ENCODE data around the gene FOXN3. TPM values are rescaled to one million over a fixed set of nuclear protein-coding genes. Genes with fewer than 3 reads are reported as not detected.

FOXN3 gene
- total RNA-seq, 1 donor from 2014 or later, result 74.7 TPM

DNA sequence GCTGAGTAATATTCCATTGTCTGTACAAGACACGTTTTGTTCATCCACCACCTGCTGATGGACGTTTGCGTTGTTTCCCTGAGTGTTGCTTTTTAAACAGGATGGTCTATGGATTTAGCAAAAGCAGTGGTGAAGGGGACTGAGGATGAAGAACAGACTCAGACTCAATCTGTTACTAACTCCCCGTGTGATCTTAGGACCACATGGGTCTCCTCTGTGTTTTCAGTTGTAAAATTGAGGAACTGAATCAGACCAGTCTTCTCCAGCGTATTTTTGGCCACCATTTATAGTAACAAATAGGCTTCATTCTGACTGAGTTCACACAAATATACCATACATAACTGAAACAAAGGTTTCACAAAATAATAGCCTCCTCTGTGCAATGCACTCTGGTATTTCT lies 85.6 kb downstream of the FOXN3 start:
- DNase-seq, result no peak

DNA sequence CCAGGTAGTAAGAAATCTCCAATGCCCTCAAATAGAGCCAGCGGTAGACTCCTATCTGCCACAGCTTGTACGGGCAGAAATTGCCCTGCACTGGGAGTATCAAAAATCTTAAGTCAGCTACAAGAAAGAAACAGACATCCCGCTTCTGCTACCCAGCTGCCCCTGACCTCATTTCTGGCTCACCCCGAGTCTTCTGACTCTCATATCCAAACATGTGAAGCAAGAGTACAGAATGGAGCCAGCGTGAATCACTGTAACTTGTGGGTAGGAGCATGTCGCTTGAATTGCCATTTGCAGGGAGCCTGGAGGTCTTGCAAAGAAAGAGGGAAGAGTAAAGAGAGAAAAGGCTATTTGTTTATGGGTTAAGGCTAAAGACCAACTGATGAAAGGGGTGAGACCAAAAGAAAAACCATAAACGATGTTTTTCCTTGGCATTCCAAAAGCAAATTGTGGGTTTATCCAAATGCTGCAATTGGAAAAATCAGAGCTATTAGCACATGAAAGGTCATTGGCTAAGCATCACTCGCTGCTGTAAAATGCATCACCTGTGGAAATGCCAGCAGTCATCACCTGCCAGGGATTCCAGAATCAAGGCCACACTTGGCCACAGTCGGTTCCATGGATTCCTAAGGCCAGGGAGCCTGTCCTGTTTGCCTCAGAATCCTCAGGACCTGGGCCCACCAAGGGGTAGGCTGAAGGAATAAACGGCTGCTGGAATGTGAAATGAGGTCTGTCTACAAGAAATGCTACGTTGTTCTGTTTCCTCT lies 86.6 kb downstream of the FOXN3 start:
- no peak for DNase-seq

DNA sequence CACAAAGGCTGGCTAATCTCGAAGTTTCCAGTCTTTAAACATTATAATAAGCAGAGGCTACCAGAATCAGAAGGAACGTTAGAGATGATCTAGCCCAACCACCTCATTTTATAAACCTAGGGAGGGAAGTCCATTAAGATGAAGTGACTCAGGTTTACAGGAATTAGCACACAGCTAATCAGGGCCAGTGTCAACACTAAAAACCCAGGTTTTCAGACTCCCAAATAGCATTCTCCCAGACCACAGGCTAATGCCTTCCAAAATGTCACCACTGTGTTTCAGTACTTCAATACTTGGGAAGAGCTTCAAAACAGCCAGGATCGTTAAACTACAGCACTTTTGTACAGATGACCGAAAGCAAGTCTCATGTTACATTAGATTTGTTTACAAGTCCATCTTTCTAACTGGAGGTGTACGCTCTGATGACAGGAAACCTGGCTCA lies 89.2 kb downstream of the FOXN3 start:
- DNase-seq, result no peak

DNA sequence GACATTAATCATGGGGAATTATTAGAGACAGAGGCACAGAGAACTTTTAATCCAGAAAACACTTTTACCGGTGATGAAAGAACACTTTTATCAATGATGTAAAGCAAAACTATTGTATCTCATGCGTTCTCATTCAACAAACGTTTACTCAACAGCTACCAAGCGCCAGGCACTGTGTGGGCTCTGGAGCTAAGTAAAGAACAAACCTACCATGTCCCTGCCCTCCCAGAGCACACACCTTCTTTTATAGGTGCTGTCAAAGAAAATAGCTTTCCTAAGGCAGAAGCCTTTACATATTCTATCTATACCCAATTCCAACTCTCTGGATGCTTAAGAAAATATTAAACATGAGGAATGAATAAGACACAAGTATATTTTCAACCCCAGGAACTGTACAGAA lies 91.1 kb downstream of the FOXN3 start:
- no peak for DNase-seq

DNA sequence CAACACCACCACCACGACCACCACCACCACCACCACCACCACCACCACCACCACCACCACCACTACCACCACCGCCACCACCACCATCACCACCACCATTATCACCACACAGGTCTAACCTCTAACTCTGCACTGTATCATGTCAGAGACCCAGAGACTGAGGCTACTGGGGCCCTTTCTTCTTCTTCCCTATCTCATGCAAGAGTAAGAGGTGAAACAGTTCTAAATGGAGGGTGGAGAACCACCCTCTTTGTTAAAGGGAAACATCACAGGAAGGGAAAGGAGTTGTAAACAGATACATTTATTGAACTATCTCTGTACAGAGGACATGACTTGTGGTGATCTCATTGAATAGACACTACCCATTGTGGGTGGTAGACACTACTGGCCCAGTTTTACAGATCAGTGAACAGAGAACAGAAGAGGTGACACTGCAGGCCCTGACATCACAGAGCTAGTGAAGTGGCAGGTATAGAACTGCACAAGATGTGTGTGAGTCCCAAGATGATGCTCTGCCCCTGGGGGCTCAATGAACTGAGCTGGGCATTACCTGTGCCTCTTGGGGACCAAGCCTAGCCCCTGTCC lies 91.6 kb downstream of the FOXN3 start:
- DNase-seq, result no peak

DNA sequence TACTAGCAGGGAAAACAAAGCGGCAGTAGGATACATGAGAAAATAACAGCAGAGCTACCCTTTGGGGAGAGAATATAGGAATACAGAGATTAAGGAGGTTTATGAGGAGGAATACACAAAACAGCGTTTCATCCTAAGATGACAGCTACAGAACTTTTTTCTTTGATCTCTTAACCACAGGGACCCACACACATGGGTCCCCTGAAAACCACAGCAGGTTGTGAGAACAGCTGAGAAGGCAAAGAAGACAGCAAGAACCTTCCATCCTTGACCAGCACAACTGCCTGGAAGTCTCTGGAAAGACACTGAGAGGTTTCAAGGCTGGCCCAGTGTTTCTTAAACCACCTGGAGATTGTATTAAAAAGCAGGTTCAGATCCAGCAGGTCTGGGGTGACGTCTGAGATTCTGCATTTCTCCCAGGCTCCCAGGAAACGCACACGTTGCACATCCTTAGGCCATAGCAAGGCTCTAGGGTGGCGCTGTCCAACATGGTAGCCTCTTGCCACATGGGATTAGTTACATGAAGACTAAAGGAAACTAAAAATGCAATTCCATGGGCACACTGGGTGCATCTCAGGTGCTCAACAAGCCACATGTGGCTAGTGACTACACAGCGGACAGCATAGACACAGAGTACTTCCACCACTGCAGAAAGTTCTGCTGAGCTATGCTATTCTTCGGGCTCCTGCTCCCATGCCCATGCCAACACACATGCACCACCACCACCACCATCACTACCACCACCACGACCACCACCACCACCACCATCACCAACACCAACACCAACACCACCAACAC lies 92.3 kb downstream of the FOXN3 start:
- DNase-seq, result no peak

DNA sequence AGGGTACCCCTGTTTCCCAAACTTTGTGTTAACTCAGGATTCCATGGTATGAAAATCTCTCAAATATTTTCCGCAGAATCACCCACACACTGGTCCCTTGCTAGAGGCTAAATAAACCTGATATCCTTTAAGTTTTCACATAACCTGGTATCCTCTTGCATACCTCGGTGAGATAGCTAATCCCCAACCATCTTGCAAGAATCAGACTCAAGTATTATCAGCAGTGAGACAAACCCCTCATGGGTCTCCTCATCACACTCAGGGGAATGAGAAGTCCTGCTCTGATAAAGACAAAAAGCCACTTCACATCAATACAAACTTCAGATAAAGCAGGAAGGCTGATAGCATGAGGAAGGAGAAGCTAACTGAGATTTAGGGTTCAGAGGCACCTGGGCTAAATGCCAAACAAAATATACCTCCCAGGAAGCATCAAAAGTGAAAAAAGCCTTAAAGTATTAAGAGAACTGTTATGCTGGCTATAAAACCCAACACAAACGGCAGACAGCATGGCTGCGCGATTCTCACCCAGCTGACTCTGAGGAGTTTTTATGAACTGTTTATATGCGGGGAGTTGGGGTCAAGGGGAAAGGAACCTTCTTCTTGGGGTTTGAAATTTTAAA lies 96.5 kb downstream of the FOXN3 start:
- DNase-seq, result no peak

DNA sequence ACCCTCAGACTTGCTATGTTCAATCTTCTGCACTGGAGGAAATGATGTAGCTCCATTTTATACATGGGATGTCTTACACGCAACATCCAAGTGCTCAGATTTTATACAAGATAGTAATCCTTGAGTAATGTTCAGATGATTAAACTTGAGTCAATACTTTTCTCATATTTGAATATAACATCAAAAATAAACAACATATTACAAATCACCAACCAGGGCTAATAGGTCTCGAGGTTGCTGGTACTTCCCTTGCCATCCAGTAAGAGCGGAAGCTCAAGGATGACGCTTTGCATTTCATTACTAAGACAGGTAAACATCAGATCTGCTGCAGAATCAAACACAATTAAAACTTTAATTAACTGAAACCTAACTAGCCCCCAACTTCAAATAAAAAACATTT lies 97.3 kb downstream of the FOXN3 start:
- no peak for DNase-seq

DNA sequence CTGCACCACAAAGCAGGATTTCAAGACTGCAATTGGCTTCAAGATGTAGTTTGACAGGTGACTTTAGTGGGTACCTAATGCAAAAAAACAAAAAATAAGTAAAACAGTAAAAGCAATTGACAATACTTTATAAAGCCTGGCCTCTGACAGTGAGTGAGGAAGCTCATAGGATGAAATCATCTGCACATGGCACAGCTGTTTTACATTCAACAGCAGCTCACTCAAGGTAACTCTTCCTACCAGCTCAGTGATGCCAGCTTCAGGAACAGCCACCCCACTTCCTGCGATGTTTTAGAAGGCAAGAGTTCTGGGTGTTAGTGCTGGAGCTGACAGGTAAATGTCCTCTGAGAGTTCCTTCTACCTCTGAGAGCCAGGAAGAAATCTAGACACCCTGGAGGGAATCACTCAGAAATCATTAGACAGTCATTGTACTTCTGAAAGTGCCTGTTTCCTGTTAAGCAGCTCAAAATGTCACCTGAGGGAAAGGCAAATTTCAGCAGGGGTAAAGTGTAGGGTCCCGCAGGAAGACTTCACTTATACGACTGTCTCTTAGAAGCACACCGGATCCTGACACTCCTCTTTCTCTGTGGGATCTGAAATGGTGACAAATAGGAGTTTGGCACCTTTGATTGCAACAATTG lies 99.9 kb downstream of the FOXN3 start:
- no peak for DNase-seq

DNA sequence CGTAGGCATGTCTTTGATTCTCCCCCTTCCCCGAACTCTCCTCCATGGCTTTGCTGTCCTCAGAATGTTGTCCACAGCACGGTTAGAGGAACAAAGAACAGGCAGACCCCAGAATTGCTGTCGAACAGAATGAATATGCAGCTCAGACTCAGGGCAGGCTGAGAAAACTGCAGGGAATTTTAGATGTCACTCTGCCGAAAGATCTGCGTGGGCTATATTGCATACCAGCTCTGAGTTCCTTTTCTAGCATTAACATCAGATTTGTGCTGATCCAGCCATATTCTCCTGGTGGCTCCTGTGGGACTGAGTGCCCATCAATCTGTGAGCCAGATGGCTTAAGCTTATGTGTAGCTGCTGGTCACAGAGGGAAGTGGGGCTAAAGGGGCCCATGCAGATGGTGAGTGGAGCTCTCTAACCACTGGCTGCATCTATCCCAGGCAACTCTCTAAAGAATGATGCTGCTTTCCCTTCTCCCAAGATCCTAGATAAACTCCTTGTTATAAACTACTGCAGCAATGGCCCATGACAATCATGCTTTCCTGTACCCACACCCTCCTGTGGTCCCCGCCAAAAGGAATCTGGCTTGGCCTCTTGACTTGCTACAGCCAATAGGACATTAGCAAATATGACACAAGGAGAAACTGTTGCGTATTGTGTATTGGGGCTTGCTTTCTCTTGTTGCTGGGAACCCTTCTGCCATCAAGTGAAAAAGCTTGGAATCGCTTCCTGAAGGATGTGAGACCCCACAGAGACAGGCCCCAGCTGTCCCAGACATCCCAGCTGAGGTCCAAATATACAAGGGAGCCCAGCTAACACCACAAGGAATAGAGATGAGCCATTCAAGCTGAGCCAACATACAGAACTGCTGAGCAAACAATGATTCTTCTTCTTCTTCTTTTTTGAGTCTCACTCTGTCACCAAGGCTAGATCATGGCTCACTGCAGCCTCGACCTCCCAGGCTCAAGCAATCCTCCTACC lies 101.3 kb downstream of the FOXN3 start:
- DNase-seq, result no peak

DNA sequence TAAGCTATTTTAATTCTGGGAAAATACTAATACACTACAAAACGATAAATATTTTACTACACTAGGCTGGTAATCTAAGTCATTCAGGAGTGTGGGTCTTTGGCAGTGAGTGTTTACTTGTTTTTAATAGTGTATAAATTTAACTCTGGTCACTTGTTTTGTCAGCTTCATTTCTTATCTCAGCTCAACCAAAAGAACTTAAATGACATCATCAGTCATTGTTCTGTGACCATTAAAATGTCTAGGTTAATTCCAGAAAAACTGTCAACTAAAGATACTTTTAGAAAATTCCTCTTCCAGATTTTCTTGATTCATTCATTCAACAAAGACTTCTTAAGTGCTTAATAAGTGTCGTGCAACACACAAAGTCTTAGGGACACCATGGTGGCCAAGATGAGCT lies 102.8 kb downstream of the FOXN3 start:
- DNase-seq, result no peak

DNA sequence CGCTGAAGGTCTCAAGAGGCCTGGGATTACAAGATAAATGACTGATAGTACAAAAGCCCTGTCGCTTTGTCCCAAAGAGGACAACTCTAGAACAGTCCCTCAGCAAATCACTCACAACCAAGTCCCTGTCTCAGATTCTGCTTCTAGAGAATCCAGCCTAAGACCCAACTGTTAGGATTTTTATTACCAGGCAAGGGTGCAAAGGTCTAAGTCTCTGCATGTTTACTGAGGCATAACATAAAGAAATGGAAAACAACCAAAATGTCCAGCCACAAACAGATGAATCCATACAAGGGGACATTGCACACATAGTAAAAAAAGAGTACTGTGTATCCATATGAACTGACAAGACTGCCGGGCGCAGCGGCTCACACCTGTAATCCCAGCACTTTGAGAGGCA lies 104.1 kb downstream of the FOXN3 start:
- no peak for DNase-seq

DNA sequence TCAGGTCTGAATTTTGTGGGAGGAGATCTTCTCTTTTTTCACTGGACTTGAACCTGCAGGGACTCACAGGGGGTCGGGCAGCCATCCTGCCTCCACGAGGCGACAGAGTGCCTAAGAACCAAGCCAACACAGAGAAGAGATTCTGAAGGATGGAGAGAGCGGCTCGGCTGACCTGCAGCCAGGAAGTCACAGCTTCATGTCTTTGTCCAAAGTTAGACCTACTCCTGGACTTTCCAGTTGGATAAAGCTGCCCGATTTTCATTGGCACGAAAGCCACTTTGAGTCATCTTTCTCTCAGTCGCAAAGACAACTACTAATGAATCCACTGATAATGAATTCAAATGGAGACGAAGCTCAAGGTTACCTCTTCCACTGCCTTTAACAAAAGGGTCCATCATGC lies 106.8 kb downstream of the FOXN3 start:
- DNase-seq, result no peak

DNA sequence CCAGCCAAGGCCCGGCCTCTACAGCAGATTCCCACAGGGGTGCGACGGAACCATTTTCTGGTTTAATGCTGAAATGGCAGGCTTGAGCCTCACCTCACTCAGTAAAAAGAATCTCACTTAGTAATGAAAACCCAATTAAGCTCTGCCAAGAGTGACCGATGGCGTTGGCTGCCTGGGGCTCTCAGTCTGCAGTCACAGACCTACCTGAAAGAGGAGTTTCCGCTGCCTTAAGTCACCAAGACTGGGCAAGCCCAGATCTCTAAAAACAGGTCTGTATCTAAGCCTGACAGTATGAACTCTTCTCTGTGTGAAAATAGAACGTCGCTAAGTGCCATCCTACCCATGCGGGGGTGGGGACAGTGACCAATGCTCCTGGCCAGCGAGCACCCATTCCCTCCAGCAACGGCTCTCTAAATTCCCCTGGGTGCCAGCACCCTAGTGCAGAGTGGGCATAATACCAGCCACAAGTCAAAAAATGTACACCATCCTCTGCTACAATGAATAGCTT lies 107.3 kb downstream of the FOXN3 start:
- DNase-seq, result no peak

DNA sequence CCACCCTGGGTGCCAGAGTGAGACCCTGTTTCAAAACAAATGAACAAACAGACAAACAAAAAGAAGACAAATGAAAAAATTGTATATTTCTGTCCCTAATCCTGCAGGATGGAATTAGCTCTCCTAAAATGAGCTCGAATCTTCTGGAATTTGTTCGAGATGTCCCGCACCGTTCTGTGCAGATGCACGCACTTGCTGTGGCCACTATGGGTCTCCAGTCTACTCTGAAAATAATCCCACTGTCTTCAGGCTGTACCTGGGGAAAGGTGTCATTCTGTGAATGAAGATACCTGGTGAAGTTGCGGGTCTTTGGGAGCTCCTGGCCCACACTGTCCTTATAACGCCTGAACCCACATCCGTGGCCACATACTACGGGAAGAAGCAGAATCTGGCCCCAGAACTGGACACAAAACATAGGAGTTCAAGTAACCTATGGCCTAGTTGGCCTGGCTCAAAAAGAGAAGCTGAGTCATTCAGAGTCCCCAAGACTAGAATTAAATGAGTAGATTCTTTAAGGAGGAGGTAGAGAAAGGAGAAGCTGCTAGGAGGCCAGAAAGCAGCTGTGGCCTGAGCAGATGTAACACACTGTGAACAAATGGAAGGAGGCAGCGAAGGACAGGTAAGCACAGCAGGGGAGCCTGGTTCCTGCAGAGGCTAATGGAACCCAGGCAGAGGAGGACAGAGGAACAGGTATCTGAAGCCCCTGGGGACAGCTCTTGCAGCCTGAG lies 108.6 kb downstream of the FOXN3 start:
- DNase-seq, result no peak

DNA sequence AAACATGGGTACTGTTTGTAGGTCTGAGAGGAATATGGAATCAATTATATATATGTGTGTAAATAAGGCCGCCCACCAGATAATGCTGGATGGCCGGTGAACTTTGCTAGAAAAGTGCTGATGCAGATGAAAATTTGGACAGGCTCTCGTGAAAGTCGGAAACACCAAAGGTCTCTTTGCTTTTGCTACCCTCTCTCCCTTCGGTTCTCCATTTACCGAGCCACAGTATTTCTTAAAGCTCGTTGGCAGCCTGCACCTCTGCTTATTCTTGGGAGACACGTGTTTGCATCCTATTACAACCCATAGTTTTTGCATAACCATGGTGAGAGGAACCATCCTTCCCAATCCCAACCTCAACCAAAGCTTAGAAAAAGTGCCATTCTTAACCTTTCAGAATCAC lies 109.6 kb downstream of the FOXN3 start:
- DNase-seq, result no peak

DNA sequence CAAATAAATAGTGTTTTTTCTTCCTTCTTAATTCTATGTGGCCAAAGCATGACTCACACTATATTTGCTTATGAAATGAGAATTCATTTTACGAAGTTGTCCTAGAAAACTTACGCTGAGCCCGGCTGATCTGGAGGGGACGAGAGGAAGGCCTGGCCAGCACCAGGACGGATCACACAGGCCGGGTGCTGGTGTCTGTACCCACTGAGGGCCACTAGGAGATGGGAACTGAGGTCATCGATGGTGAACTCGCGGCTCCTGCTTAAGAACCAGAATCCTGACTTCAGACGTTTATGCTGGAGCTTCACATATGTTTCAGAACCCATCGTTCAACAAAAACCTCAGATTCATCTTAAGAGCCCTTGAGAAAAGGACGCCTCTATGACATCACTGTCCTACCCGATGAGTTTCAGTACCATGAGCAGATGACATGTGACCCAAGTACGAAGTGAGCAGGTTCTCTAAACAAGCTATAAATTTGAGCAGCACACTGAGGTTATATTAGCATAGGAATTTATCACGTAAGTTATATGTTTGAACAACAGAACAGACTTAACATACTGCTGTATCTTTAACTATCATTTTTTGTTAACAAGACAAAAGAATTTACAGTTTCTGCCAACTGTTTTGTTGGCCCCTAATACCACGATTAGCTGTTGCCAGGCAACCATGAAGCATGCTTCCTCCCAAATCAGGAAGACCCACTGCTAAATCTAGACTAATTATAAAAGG lies 111.9 kb downstream of the FOXN3 start:
- peak; percentile 90 for DNase-seq

DNA sequence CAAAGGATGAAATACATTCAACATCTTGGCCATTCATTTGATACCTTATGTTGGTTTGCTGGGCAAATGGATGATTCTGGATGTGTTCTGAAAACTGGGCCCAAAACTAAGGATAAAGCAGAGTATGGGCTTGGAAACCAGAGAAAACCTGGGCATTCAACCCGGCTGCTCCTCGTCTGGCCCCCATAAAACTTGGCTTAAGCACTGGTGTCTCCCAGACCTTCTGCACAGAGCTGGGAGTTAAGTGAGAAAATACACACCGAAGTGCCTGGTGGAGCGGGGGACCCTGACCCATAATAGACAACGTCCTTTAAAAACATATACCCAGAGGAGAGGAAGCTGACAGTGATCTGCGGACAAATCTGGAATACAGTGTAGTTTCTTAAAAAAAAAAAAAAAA lies 112.5 kb downstream of the FOXN3 start:
- DNase-seq, result peak; percentile 38

Measured in tongue (tissue), 2 donors.